HepG2 (cell line): ENCODE measurements around the gene IRF2BPL. TPM values are rescaled to one million over a fixed set of nuclear protein-coding genes. Genes with fewer than 3 reads are reported as not detected.

Experiments used
- AGO2 ChIP-seq: fragments of 200-400 bp; formaldehyde crosslinking; optimal IDR thresholded peaks from 2 replicates; pipeline ENCODE3; 2017; ENCODE audit warnings: mild to moderate bottlenecking, low read depth, low read length, moderate library complexity
- ATF2 ChIP-seq: sonication (generic); formaldehyde crosslinking; IDR thresholded peaks from 2 replicates; pipeline ENCODE4 v1.4.0; 2020; ENCODE audit warnings: missing genetic modification reagents
- ATF7-NPFF ChIP-seq: sonication (generic); formaldehyde crosslinking; IDR thresholded peaks from 2 replicates; pipeline ENCODE4 v1.8.1; 2023; ENCODE audit warnings: mild to moderate bottlenecking, low read depth, missing genetic modification reagents, moderate library complexity
- CEBPB ChIP-seq: IDR thresholded peaks from 2 replicates; pipeline ENCODE4 v1.6.1; 2011; ENCODE audit warnings: low read depth, low read length, improper control_type of control experiment, borderline replicate concordance
- CTCF ChIP-seq: sonication (generic); formaldehyde crosslinking; IDR thresholded peaks from 2 replicates; pipeline ENCODE4 v1.5.0; 2020; ENCODE audit warnings: mild to moderate bottlenecking, missing genetic modification reagents, moderate library complexity
- MIER3 ChIP-seq: IDR thresholded peaks from 2 replicates; pipeline ENCODE4 v1.6.1; 2016; ENCODE audit warnings: missing compliant biosample characterization, borderline replicate concordance
- PHF21A ChIP-seq: sonication (generic); formaldehyde crosslinking; IDR thresholded peaks from 2 replicates; pipeline ENCODE4 v1.5.0; 2020; ENCODE audit warnings: mild to moderate bottlenecking, missing genetic modification reagents
- POLR2G ChIP-seq: fragments of 200-400 bp; formaldehyde crosslinking; IDR thresholded peaks from 2 replicates; pipeline ENCODE4 v1.6.1; 2018; ENCODE audit warnings: mild to moderate bottlenecking, low read depth, low read length, moderate library complexity
- SNAPC5 ChIP-seq: sonication (generic); formaldehyde crosslinking; IDR thresholded peaks from 2 replicates; pipeline ENCODE4 v1.8.1; 2023; ENCODE audit warnings: mild to moderate bottlenecking, missing genetic modification reagents, borderline replicate concordance
- SYNCRIP ChIP-seq: fragments of 200-400 bp; formaldehyde crosslinking; IDR thresholded peaks from 2 replicates; pipeline ENCODE4 v1.6.1; 2018; ENCODE audit warnings: mild to moderate bottlenecking, low read depth, low read length; ENCODE audit not compliant: insufficient read depth
- ZGPAT ChIP-seq: IDR thresholded peaks from 2 replicates; pipeline ENCODE4 v1.6.1; 2016; ENCODE audit warnings: mild to moderate bottlenecking
- ZNF160 ChIP-seq: sonication (generic); formaldehyde crosslinking; IDR thresholded peaks from 2 replicates; pipeline ENCODE4 v1.8.0; 2022; ENCODE audit warnings: mild to moderate bottlenecking, inconsistent platforms, missing genetic modification reagents
- ZNF773 ChIP-seq: sonication (generic); formaldehyde crosslinking; IDR thresholded peaks from 2 replicates; pipeline ENCODE4 v1.4.0; 2020; ENCODE audit warnings: missing genetic modification reagents, borderline replicate concordance
- ZNF816 ChIP-seq: sonication (generic); formaldehyde crosslinking; IDR thresholded peaks from 2 replicates; pipeline ENCODE4 v1.8.0; 2022; ENCODE audit warnings: missing genetic modification reagents, mild to moderate bottlenecking, borderline replicate concordance
- polyA plus RNA-seq, 8 experiments: library from polyadenylated mRNA; depleted of rRNA in 3 of 8; stranded (reverse) in 7 of 8; unstranded in 1 of 8; fragments of >200 nt; fragmentation: Illumina TruSeq in 4 of 8; extraction: Trizol in 4 of 8; gene quantifications; 2 replicates each; pipeline versions ENCODE4 v1.2.1 to v1.2.3, GENCODE V29; 2011 to 2016; ENCODE audit warnings: low read depth in 4 of 8, missing spikeins in 1 of 8, mixed read lengths in 1 of 8; ENCODE audit not compliant: insufficient read depth in 1 of 8
- total RNA-seq, 5 experiments: library from RNA; depleted of rRNA; stranded (reverse); fragments of >200 nt; fragmentation: Illumina TruSeq; extraction: Trizol; gene quantifications; 2 replicates each; pipeline ENCODE4 v1.2.3, GENCODE V29; 2016; ENCODE audit warnings: low read depth in 1 of 5
- TF ChIP-seq, protein P1 (sequence below): IDR thresholded peaks from 2 replicates; pipeline ENCODE4 v1.6.1; 2012; ENCODE audit warnings: inconsistent platforms
- TF ChIP-seq, protein P2 (sequence below): sonication (generic); formaldehyde crosslinking; IDR thresholded peaks from 2 replicates; pipeline ENCODE4 v1.4.0; 2020; ENCODE audit warnings: missing genetic modification reagents

The IRF2BPL gene
- total and polyA plus RNA-seq, 2 of the 13 experiments (the other 11 are each of a cell fraction or from before 2014, with no cell fraction given), result 6.6 to 8.4 TPM

DNA sequence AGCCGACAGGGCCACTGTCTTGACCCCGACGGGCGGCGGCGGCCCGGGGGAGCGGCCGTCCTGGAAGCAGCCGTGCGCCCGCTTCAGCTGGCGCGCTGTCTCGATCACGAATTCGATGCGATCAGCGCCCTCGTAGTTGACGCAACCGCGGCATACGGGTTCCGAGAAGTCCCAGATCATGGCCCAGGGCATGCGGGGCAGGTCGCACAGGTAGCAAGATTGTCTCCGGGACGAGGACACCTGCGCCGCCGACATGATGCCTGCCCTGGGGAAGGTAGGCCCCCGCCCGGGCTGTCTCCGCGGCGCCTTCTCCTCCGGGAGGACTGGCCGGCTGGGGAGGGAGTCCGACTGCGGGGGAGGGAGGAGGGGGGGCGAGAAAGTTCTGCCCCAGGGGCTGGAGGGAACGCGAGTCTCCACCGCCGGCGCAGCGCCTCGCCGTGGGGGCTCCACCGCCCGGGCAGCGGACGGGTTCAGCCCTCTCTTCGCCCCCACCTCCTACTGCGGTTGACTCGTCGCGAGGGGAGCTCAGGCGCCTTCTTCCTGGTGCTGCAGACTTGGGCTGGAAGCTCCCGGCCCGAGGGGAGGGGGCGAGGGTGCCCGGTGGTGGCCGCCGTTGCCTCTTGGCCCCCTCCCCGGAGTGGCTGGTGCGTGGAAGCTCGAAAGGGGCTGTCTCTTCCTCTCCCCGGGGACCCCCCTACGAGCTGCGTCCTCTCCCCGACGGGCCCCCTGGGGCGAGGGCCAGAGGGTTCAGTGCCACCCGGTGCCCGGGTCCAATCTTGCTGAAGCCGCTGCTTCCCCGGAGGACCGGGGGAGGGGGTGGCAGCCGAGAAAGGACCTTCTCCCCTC lies 747 bp downstream of the IRF2BPL start (continued):
- TF ChIP-seq ZNF160 (CRISPR knock-in tag) (peak; percentile 14; the same call in 1 of the 2 replicates), CEBPB (peak; percentile 47; the same call in 1 of the 2 replicates), ATF7-NPFF (0 out of 2 replicates have a peak, but pooled peaks have one; percentile 49), MIER3 (CRISPR knock-in tag) (no peak), ATF2 (CRISPR knock-in tag) (peak; percentile 24; the same call in 1 of the 2 replicates), ZGPAT (CRISPR knock-in tag) (peak; percentile 59), CTCF (CRISPR knock-in tag) (peak; percentile 51), ZNF816 (CRISPR knock-in tag) (0 out of 2 replicates have a peak, but pooled peaks have one; percentile 46), SNAPC5 (CRISPR knock-in tag) (no peak), POLR2G (peak; percentile 41; the same call in 1 of the 2 replicates), ZNF773 (CRISPR knock-in tag) (no peak), PHF21A (no peak), AGO2 (peak; percentile 98), SYNCRIP (no peak)
- TF ChIP-seq, protein P1, sequence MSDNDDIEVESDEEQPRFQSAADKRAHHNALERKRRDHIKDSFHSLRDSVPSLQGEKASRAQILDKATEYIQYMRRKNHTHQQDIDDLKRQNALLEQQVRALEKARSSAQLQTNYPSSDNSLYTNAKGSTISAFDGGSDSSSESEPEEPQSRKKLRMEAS, result peak; percentile 60
- TF ChIP-seq, protein P2, sequence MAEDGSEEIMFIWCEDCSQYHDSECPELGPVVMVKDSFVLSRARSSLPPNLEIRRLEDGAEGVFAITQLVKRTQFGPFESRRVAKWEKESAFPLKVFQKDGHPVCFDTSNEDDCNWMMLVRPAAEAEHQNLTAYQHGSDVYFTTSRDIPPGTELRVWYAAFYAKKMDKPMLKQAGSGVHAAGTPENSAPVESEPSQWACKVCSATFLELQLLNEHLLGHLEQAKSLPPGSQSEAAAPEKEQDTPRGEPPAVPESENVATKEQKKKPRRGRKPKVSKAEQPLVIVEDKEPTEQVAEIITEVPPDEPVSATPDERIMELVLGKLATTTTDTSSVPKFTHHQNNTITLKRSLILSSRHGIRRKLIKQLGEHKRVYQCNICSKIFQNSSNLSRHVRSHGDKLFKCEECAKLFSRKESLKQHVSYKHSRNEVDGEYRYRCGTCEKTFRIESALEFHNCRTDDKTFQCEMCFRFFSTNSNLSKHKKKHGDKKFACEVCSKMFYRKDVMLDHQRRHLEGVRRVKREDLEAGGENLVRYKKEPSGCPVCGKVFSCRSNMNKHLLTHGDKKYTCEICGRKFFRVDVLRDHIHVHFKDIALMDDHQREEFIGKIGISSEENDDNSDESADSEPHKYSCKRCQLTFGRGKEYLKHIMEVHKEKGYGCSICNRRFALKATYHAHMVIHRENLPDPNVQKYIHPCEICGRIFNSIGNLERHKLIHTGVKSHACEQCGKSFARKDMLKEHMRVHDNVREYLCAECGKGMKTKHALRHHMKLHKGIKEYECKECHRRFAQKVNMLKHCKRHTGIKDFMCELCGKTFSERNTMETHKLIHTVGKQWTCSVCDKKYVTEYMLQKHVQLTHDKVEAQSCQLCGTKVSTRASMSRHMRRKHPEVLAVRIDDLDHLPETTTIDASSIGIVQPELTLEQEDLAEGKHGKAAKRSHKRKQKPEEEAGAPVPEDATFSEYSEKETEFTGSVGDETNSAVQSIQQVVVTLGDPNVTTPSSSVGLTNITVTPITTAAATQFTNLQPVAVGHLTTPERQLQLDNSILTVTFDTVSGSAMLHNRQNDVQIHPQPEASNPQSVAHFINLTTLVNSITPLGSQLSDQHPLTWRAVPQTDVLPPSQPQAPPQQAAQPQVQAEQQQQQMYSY (CRISPR knock-in tag), result no peak
